CD14-positive monocyte (primary cell): ENCODE results near the gene SLU7. TPM values are rescaled to one million over a fixed set of nuclear protein-coding genes. Genes with fewer than 3 reads are reported as not detected.

Source experiments
- DNase-seq, 3 donors: peaks; one replicate each; pipeline ENCODE4 v3.0.0-alpha.2; 2011 to 2022
- H2AFZ ChIP-seq: 2 replicates; pipeline ENCODE4 v1.6.0; 2012; ENCODE audit warnings: mild to moderate bottlenecking, low read depth, low read length, inconsistent platforms; ENCODE audit not compliant: insufficient read depth, poor library complexity, severe bottlenecking
- H3K27ac ChIP-seq, 2 donors: 1 replicate in 1 of 2; 2 replicates in 1 of 2; pipeline ENCODE4 v1.5.1; 2012 to 2013; ENCODE audit warnings: low read length in 2 of 2, control low read depth in 1 of 2, inconsistent platforms in 1 of 2, low read depth in 1 of 2, mild to moderate bottlenecking in 1 of 2
- H3K27me3 ChIP-seq, 2 donors: one replicate each; pipeline versions ENCODE4 v1.6.0 to v1.6.1; 2011 to 2013; ENCODE audit warnings: low read length in 2 of 2; ENCODE audit not compliant: control insufficient read depth in 2 of 2, insufficient read depth in 2 of 2
- H3K36me3 ChIP-seq, 2 donors: replicated peaks in 1 of 2; 1 replicate in 1 of 2; 2 replicates in 1 of 2; pipeline versions ENCODE4 v1.5.1 to v1.6.1; 2012 to 2013; ENCODE audit warnings: low read length in 2 of 2, control low read depth in 1 of 2, inconsistent platforms in 1 of 2, mild to moderate bottlenecking in 1 of 2; ENCODE audit not compliant: insufficient read depth in 2 of 2, control insufficient read depth in 1 of 2
- H3K4me1 ChIP-seq, 2 donors: 1 replicate in 1 of 2; 2 replicates in 1 of 2; pipeline versions ENCODE4 v1.5.1 to v1.6.1; 2012 to 2013; ENCODE audit warnings: low read length in 2 of 2, control low read depth in 1 of 2, inconsistent platforms in 1 of 2, mild to moderate bottlenecking in 1 of 2, moderate library complexity in 1 of 2; ENCODE audit not compliant: insufficient read depth in 2 of 2, control insufficient read depth in 1 of 2
- H3K4me2 ChIP-seq: replicated peaks from 2 replicates; pipeline ENCODE3; 2012; ENCODE audit warnings: low read length, moderate library complexity, mild to moderate bottlenecking; ENCODE audit not compliant: poor library complexity, severe bottlenecking; ENCODE audit errors: extremely low read depth
- H3K4me3 ChIP-seq, 3 experiments: fragments of 200-600 bp in 1 of 3; sonication (generic) in 1 of 3; replicated peaks in 1 of 3; 1 replicate in 2 of 3; 2 replicates in 1 of 3; pipeline ENCODE4 v1.5.1; 2011 to 2013; ENCODE audit warnings: low read length in 3 of 3, mild to moderate bottlenecking in 3 of 3, control low read depth in 2 of 3, low read depth in 2 of 3, inconsistent platforms in 1 of 3, moderate library complexity in 1 of 3
- H3K79me2 ChIP-seq: 2 replicates; pipeline ENCODE4 v1.6.0; 2012; ENCODE audit warnings: mild to moderate bottlenecking, control low read depth, inconsistent platforms, low read length, moderate library complexity; ENCODE audit not compliant: insufficient read depth
- H3K9ac ChIP-seq: 2 replicates; pipeline ENCODE4 v1.6.0; 2017; ENCODE audit warnings: low read length, mild to moderate bottlenecking; ENCODE audit not compliant: insufficient read depth, poor library complexity, severe bottlenecking
- H3K9me3 ChIP-seq, 2 donors: replicated peaks in 1 of 2; 1 replicate in 1 of 2; 2 replicates in 1 of 2; pipeline versions ENCODE4 v1.5.1 to v1.6.1; 2012 to 2013; ENCODE audit warnings: low read length in 2 of 2, control low read depth in 1 of 2; ENCODE audit not compliant: control insufficient read depth in 1 of 2, insufficient read depth in 1 of 2
- H4K20me1 ChIP-seq: 2 replicates; pipeline ENCODE4 v1.6.0; 2012; ENCODE audit warnings: mild to moderate bottlenecking, low read length, control low read depth, moderate library complexity; ENCODE audit not compliant: insufficient read depth
- H3K27ac Mint-ChIP-seq, 7 donors: one replicate each; pipeline ENCODE4 v1.8.0; 2020; ENCODE audit warnings: mild to moderate bottlenecking in 7 of 7, mixed read lengths in 7 of 7, moderate library complexity in 6 of 7, inconsistent platforms in 2 of 7
- H3K27me3 Mint-ChIP-seq, 3 donors: one replicate each; pipeline ENCODE4 v1.8.0; 2021 to 2022; ENCODE audit warnings: low read depth in 3 of 3, mild to moderate bottlenecking in 3 of 3, mixed read lengths in 3 of 3, moderate library complexity in 3 of 3, inconsistent platforms in 1 of 3
- H3K36me3 Mint-ChIP-seq, 2 donors: one replicate each; pipeline ENCODE4 v1.8.0; 2020; ENCODE audit warnings: mixed read lengths in 2 of 2, inconsistent platforms in 1 of 2, mild to moderate bottlenecking in 1 of 2
- H3K4me1 Mint-ChIP-seq: one replicate; pipeline ENCODE4 v1.8.0; 2020; ENCODE audit warnings: mild to moderate bottlenecking, mixed read lengths
- H3K4me3 Mint-ChIP-seq, 2 donors: one replicate each; pipeline ENCODE4 v1.8.0; 2020; ENCODE audit warnings: mild to moderate bottlenecking in 2 of 2, mixed read lengths in 2 of 2, moderate library complexity in 1 of 2
- H3K9me3 Mint-ChIP-seq, 7 donors: one replicate each; pipeline ENCODE4 v1.8.0; 2020 to 2022; ENCODE audit warnings: mixed read lengths in 7 of 7, mild to moderate bottlenecking in 6 of 7, moderate library complexity in 6 of 7, inconsistent platforms in 2 of 7
- CTCF ChIP-seq: fragments of 200-600 bp; IDR thresholded peaks from one replicate; pipeline ENCODE4 v1.8.0; 2022; ENCODE audit warnings: antibody characterized with exemption, mild to moderate bottlenecking
- WGBS: methylation state at CpG from one replicate; pipeline ENCODE4 v1.1.5; 2013; ENCODE audit warnings: missing lambda C conversion rate; ENCODE audit not compliant: insufficient coverage; 5-methylcytosine and 5-hydroxymethylcytosine counted together
- intact Hi-C, 2 donors: fragments of 100-400 bp; cut with micrococcal nuclease; formaldehyde crosslinking; loops; one replicate each; pipeline versions ENCODE4 v1.15.0 to v1.15.1; 2023
- polyA plus RNA-seq, 3 donors: library from polyadenylated mRNA; depleted of rRNA in 1 of 3; unstranded in 2 of 3; stranded (reverse) in 1 of 3; fragments of 300-500 nt in 2 of 3; fragments of >200 nt in 1 of 3; fragmentation: Illumina TruSeq in 2 of 3; gene quantifications; 1 replicate in 2 of 3; 2 replicates in 1 of 3; pipeline ENCODE4 v1.2.3, GENCODE V29; 2012 to 2021

The SLU7 gene
- polyA plus RNA-seq, 3 donors: 38.4 to 61.6 (median 42.3) TPM

- Histone ChIP-seq H3K36me3 (no peaks in the 10 kb centered on the region), H3K4me2 (peak within 1 kb of the TSS; percentile 83), H3K9me3 (no peaks in the 10 kb centered on the region), H3K27ac (no peak within 1 kb of the TSS), H3K9ac (peak within 1 kb of the TSS; percentile 55), H3K79me2 (no peaks in the 10 kb centered on the region), H3K4me1 (peaks cover 6 to 8% of the 10 kb centered on the region in 2 donors), H4K20me1 (no peaks in the 10 kb centered on the region), H2AFZ (peak within 1 kb of the TSS; percentile 77), H3K4me3 (peak within 1 kb of the TSS; percentile 43 to 81 (median 80)), H3K27me3 (peaks cover 44 to 52% of the 10 kb centered on the region in 2 donors)
- 1% methylated on average over 43 of the region's 45 CpGs for WGBS
- intact Hi-C loops: no loop called here
- H3K36me3 Mint-ChIP-seq: no peaks in the 10 kb centered on the region
- peaks cover 13% of the 10 kb centered on the region for H3K4me1 Mint-ChIP-seq
- DNase-seq: peak; percentile 15 to 33 (median 29)
- TF ChIP-seq CTCF: no peak
- H3K27me3 Mint-ChIP-seq: peaks cover 42 to 68% (median 44%) of the 10 kb centered on the region in 3 donors
- no peak within 1 kb of the TSS for H3K27ac Mint-ChIP-seq
- H3K4me3 Mint-ChIP-seq: peak within 1 kb of the TSS; percentile 91 to 97
- peaks cover 0 to 6% (median 0%) of the 10 kb centered on the region in 7 donors for H3K9me3 Mint-ChIP-seq
Observed at GRCh38 chr5:160369990-160370712, 48.7 kb downstream of the SLU7 start, which contains the start of gene C1QTNF2. Gene C1QTNF2 (minus strand): TSS chr5:160370626. CDS start chr5:160355011, 15,615 bp downstream.

GRCh38 chr5:160367885-160368284, 51.0 kb downstream of the SLU7 start:
- no peak overlapping the region for H3K27ac Mint-ChIP-seq
- no peaks in the 10 kb centered on the region for H3K36me3 Mint-ChIP-seq
- TF ChIP-seq CTCF: no peak
- no peak for DNase-seq
- H3K9me3 ChIP-seq: no peaks in the 10 kb centered on the region
- H3K4me1 Mint-ChIP-seq: peaks cover 13% of the 10 kb centered on the region
- H3K27me3 ChIP-seq: peaks cover 29 to 40% of the 10 kb centered on the region in 2 donors
- H3K9ac ChIP-seq: no peak overlapping the region
- H3K36me3 ChIP-seq: no peaks in the 10 kb centered on the region
- peaks cover 6 to 8% of the 10 kb centered on the region in 2 donors for H3K4me1 ChIP-seq
- H3K4me2 ChIP-seq: no peak overlapping the region
- no peak overlapping the region for H2AFZ ChIP-seq
- H4K20me1 ChIP-seq: no peaks in the 10 kb centered on the region
- peaks cover 0 to 6% (median 0%) of the 10 kb centered on the region in 7 donors for H3K9me3 Mint-ChIP-seq
- no peaks in the 10 kb centered on the region for H3K79me2 ChIP-seq
- no peak overlapping the region for H3K27ac ChIP-seq
- intact Hi-C loops: no loop called here
- H3K27me3 Mint-ChIP-seq: peaks cover 33 to 46% (median 37%) of the 10 kb centered on the region in 3 donors
- H3K4me3 Mint-ChIP-seq: no peak overlapping the region
- H3K4me3 ChIP-seq: no peak overlapping the region
- whole genome bisulfite sequencing: 100% methylated on average over 2 of the region's 3 CpGs
